HUES48 (cell line): Measurements from ENCODE around the gene ARHGAP44.

Experiments used
- H3K27ac ChIP-seq: one replicate; pipeline ENCODE4 v1.7.0; 2013; ENCODE audit warnings: low read depth, low read length, inconsistent platforms
- H3K27me3 ChIP-seq: 2 replicates; pipeline ENCODE4 v1.6.1; 2013; ENCODE audit warnings: mild to moderate bottlenecking, low read length; ENCODE audit not compliant: control insufficient read depth, insufficient read depth
- H3K36me3 ChIP-seq: 2 replicates; pipeline ENCODE4 v1.6.1; 2013; ENCODE audit warnings: low read length; ENCODE audit not compliant: control insufficient read depth, insufficient read depth
- H3K4me1 ChIP-seq: 2 replicates; pipeline ENCODE4 v1.6.1; 2013; ENCODE audit warnings: mild to moderate bottlenecking, low read length; ENCODE audit not compliant: control insufficient read depth, insufficient read depth
- H3K4me3 ChIP-seq: 2 replicates; pipeline ENCODE4 v1.5.1; 2013; ENCODE audit warnings: mild to moderate bottlenecking, low read depth, low read length
- H3K9ac ChIP-seq: 2 replicates; pipeline ENCODE4 v1.6.1; 2013; ENCODE audit warnings: mild to moderate bottlenecking, low read depth, low read length, moderate library complexity
- H3K9me3 ChIP-seq: 2 replicates; pipeline ENCODE4 v1.6.1; 2013; ENCODE audit warnings: low read length; ENCODE audit not compliant: control insufficient read depth, insufficient read depth

The ARHGAP44 gene

GRCh38 chr17:12815642-12816141 lies 26.4 kb downstream of the ARHGAP44 start:
- H3K4me1 ChIP-seq: no peaks in the 10 kb centered on the region
- H3K36me3 ChIP-seq: no peaks in the 10 kb centered on the region
- no peak overlapping the region for H3K27ac ChIP-seq
- H3K9me3 ChIP-seq: no peaks in the 10 kb centered on the region
- no peak overlapping the region for H3K4me3 ChIP-seq
- no peaks in the 10 kb centered on the region for H3K27me3 ChIP-seq
- no peak overlapping the region for H3K9ac ChIP-seq

DNA sequence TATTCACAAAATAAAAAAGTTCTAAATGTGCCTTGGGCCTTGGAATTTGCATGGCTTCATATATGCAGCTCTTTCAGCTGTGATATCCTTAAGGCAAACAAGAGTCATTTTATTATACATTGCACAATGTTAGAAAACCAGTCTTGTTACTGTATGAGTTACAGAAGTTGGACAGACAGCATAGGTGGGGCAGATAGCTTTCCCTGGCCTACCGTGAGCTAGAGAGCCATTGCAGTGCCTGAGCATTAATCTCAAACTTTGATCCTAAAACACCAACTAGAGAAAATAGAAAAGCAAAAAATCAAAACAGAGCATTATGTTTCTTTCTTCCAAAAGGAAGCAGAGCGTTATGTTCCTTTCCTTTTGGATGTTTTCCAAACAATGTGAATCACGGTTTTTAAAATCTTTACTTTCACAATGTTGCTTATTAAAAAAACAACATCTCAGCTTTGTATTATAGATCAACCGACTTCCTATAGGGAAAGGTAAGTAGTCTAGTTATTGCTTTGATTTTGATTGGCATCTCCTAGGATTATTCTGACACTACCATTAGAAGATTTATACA lies 32.2 kb downstream of the ARHGAP44 start:
- no peak overlapping the region for H3K4me3 ChIP-seq
- H3K9ac ChIP-seq: no peak overlapping the region
- no peaks in the 10 kb centered on the region for H3K4me1 ChIP-seq
- H3K36me3 ChIP-seq: no peaks in the 10 kb centered on the region
- no peak overlapping the region for H3K27ac ChIP-seq
- no peaks in the 10 kb centered on the region for H3K27me3 ChIP-seq
- no peaks in the 10 kb centered on the region for H3K9me3 ChIP-seq

GRCh38 chr17:12826431-12826830 lies 37.1 kb downstream of the ARHGAP44 start:
- no peaks in the 10 kb centered on the region for H3K4me1 ChIP-seq
- H3K4me3 ChIP-seq: no peak overlapping the region
- H3K9ac ChIP-seq: no peak overlapping the region
- peaks cover 10% of the 10 kb centered on the region for H3K9me3 ChIP-seq
- H3K36me3 ChIP-seq: no peaks in the 10 kb centered on the region
- H3K27me3 ChIP-seq: no peaks in the 10 kb centered on the region
- H3K27ac ChIP-seq: no peak overlapping the region

GRCh38 chr17:12830777-12831247 lies 41.5 kb downstream of the ARHGAP44 start:
- no peaks in the 10 kb centered on the region for H3K4me1 ChIP-seq
- H3K4me3 ChIP-seq: no peak overlapping the region
- no peaks in the 10 kb centered on the region for H3K27me3 ChIP-seq
- no peaks in the 10 kb centered on the region for H3K36me3 ChIP-seq
- no peak overlapping the region for H3K27ac ChIP-seq
- H3K9me3 ChIP-seq: peaks cover 18% of the 10 kb centered on the region
- H3K9ac ChIP-seq: no peak overlapping the region

GRCh38 chr17:12831839-12832238 lies 42.5 kb downstream of the ARHGAP44 start:
- H3K27me3 ChIP-seq: no peaks in the 10 kb centered on the region
- H3K4me3 ChIP-seq: no peak overlapping the region
- H3K4me1 ChIP-seq: no peaks in the 10 kb centered on the region
- H3K36me3 ChIP-seq: no peaks in the 10 kb centered on the region
- H3K9me3 ChIP-seq: peaks cover 18% of the 10 kb centered on the region
- no peak overlapping the region for H3K27ac ChIP-seq
- no peak overlapping the region for H3K9ac ChIP-seq

GRCh38 chr17:12839042-12839441 lies 49.7 kb downstream of the ARHGAP44 start:
- Histone ChIP-seq H3K27ac (no peak overlapping the region), H3K9me3 (no peaks in the 10 kb centered on the region), H3K9ac (no peak overlapping the region), H3K27me3 (no peaks in the 10 kb centered on the region), H3K4me3 (no peak overlapping the region), H3K36me3 (no peaks in the 10 kb centered on the region), H3K4me1 (no peaks in the 10 kb centered on the region)

DNA sequence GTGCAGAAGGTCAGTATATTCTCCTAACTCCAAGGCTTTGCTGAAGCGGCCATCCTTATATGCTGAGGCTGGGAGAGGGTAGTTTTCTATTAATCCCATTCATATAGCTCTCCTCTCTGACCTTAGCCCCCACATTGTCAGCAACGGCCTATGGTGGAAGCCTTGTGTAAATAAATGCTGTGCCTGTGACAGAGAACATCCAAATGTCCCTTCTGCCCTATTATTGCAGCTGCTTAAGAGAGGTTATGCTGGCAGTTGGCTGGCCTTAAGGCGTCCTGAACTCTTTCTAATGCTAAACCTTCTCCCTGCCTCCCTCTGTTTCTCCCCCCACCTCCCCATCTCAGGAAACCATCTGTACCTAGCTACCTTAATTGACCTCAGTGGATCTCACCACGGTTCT lies 53.6 kb downstream of the ARHGAP44 start:
- Histone ChIP-seq H3K4me3 (no peak overlapping the region), H3K9me3 (no peaks in the 10 kb centered on the region), H3K9ac (no peak overlapping the region), H3K4me1 (no peaks in the 10 kb centered on the region), H3K27ac (no peak overlapping the region), H3K27me3 (no peaks in the 10 kb centered on the region), H3K36me3 (no peaks in the 10 kb centered on the region)

GRCh38 chr17:12850996-12851395 lies 61.7 kb downstream of the ARHGAP44 start:
- Histone ChIP-seq H3K9ac (no peak overlapping the region), H3K4me3 (no peak overlapping the region), H3K27ac (no peak overlapping the region), H3K4me1 (no peaks in the 10 kb centered on the region), H3K9me3 (no peaks in the 10 kb centered on the region), H3K27me3 (no peaks in the 10 kb centered on the region), H3K36me3 (no peaks in the 10 kb centered on the region)

- no peaks in the 10 kb centered on the region for H3K4me1 ChIP-seq
- no peaks in the 10 kb centered on the region for H3K36me3 ChIP-seq
- H3K4me3 ChIP-seq: no peak overlapping the region
- H3K9ac ChIP-seq: no peak overlapping the region
- H3K9me3 ChIP-seq: no peaks in the 10 kb centered on the region
- no peak overlapping the region for H3K27ac ChIP-seq
- H3K27me3 ChIP-seq: no peaks in the 10 kb centered on the region
Measured at GRCh38 chr17:12851901-12852435, 62.7 kb downstream of the ARHGAP44 start.

- Histone ChIP-seq H3K27me3 (no peaks in the 10 kb centered on the region), H3K27ac (no peak overlapping the region), H3K4me1 (no peaks in the 10 kb centered on the region), H3K9ac (no peak overlapping the region), H3K9me3 (no peaks in the 10 kb centered on the region), H3K4me3 (no peak overlapping the region), H3K36me3 (no peaks in the 10 kb centered on the region)
Measured at GRCh38 chr17:12853921-12854320, 64.6 kb downstream of the ARHGAP44 start.

DNA sequence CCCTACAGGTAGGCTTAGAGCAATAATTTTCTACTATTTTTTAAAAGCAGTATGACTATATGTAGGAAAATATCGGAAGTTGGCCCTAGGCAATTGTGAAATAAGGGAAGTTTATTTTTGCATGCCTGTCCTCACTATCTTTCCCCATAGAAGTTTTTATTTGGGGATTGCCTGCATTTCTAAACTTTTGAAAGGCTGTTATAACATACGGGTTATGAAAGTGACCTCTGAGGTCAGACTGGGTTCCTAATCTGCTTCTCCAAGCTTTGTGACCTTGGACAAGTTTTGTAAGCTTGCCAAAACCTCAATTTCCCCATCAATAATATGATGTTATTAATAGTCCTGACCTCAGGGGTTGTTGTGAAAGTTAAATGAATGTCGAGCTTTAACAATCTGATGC lies 67.1 kb downstream of the ARHGAP44 start:
- Histone ChIP-seq H3K4me3 (no peak overlapping the region), H3K9me3 (no peaks in the 10 kb centered on the region), H3K36me3 (no peaks in the 10 kb centered on the region), H3K9ac (no peak overlapping the region), H3K27ac (no peak overlapping the region), H3K4me1 (no peaks in the 10 kb centered on the region), H3K27me3 (no peaks in the 10 kb centered on the region)
